WTC11 (cell line): Measurements from ENCODE around the gene EIF4G3. TPM values are rescaled to one million over a fixed set of nuclear protein-coding genes. Genes with fewer than 3 reads are reported as not detected.

Experiments
- ATAC-seq: fragments of 200-7000 bp; cut with Tn5 transposase; 2 replicates; pipeline ENCODE4 v1.10.0; 2021; ENCODE audit warnings: mild to moderate bottlenecking, moderate library complexity
- CTCF ChIA-PET: fragments of 300-600 bp; sonication (Branson Sonifier 250); formaldehyde crosslinking; loops from one replicate; lab custom pipeline; 2021; ENCODE audit warnings: antibody characterized with exemption; lab: Charles Lee
- POLR2A ChIA-PET: fragments of 350-600 bp; sonication (Branson Sonifier 250); formaldehyde crosslinking; loops from one replicate; lab custom pipeline; 2021; ENCODE audit warnings: antibody characterized with exemption; lab: Charles Lee
- DNase-seq: peaks from one replicate; pipeline ENCODE4 v3.0.0; 2021; ENCODE audit warnings: low spot score
- H3K27ac Mint-ChIP-seq: 2 replicates; pipeline ENCODE4 v1.8.0; 2021; ENCODE audit warnings: mixed read lengths
- H3K27me3 Mint-ChIP-seq: 2 replicates; pipeline ENCODE4 v1.8.0; 2021; ENCODE audit warnings: low read depth, mild to moderate bottlenecking, moderate library complexity, mixed read lengths
- H3K36me3 Mint-ChIP-seq: 2 replicates; pipeline ENCODE4 v1.8.0; 2021; ENCODE audit warnings: mixed read lengths
- H3K4me1 Mint-ChIP-seq: 2 replicates; pipeline ENCODE4 v1.8.0; 2022; ENCODE audit warnings: mixed read lengths
- H3K4me3 Mint-ChIP-seq: 2 replicates; pipeline ENCODE4 v1.8.0; 2021; ENCODE audit warnings: mild to moderate bottlenecking, moderate library complexity, mixed read lengths
- H3K9me3 Mint-ChIP-seq: 2 replicates; pipeline ENCODE4 v1.8.0; 2021; ENCODE audit warnings: mixed read lengths
- AR ChIP-seq: fragments of 250-450 bp; sonication (Bioruptor Pico); IDR thresholded peaks from 2 replicates; pipeline ENCODE4 v1.9.0; 2021; ENCODE audit warnings: mild to moderate bottlenecking
- ATF6 ChIP-seq: sonication (generic); formaldehyde crosslinking; IDR thresholded peaks from 2 replicates; pipeline ENCODE4 v1.8.1; 2023; ENCODE audit warnings: mild to moderate bottlenecking, missing genetic modification reagents
- CREM ChIP-seq: sonication (generic); formaldehyde crosslinking; IDR thresholded peaks from 2 replicates; pipeline ENCODE4 v1.8.1; 2022; ENCODE audit warnings: mild to moderate bottlenecking, missing genetic modification reagents, moderate library complexity
- CTCF ChIP-seq: fragments of 200-600 bp; IDR thresholded peaks from 2 replicates; pipeline ENCODE4 v1.8.0; 2022; ENCODE audit warnings: antibody characterized with exemption
- ERG ChIP-seq: fragments of 250-450 bp; sonication (Bioruptor Pico); IDR thresholded peaks from 2 replicates; pipeline ENCODE4 v1.8.0; 2021; ENCODE audit warnings: mild to moderate bottlenecking
- ESRRA ChIP-seq: sonication (generic); formaldehyde crosslinking; IDR thresholded peaks from 2 replicates; pipeline ENCODE4 v1.8.1; 2022; ENCODE audit warnings: mild to moderate bottlenecking, missing genetic modification reagents, borderline replicate concordance
- IRF1 ChIP-seq: sonication (generic); formaldehyde crosslinking; IDR thresholded peaks from 2 replicates; pipeline ENCODE4 v1.8.0; 2023; ENCODE audit warnings: missing genetic modification reagents
- JUN ChIP-seq: sonication (generic); formaldehyde crosslinking; IDR thresholded peaks from 2 replicates; pipeline ENCODE4 v1.8.0; 2023; ENCODE audit warnings: mild to moderate bottlenecking, missing genetic modification reagents
- MAX ChIP-seq: sonication (generic); formaldehyde crosslinking; IDR thresholded peaks from 2 replicates; pipeline ENCODE4 v1.8.0; 2022; ENCODE audit warnings: mild to moderate bottlenecking, missing genetic modification reagents
- OVOL2 ChIP-seq: fragments of 250-450 bp; sonication (Bioruptor Pico); IDR thresholded peaks from 2 replicates; pipeline ENCODE4 v1.9.0; 2021; ENCODE audit warnings: mild to moderate bottlenecking, borderline replicate concordance
- PREB ChIP-seq: sonication (generic); formaldehyde crosslinking; IDR thresholded peaks from 2 replicates; pipeline ENCODE4 v1.8.1; 2022; ENCODE audit warnings: mild to moderate bottlenecking, missing genetic modification reagents, moderate library complexity, borderline replicate concordance
- TCF7 ChIP-seq: sonication (generic); formaldehyde crosslinking; IDR thresholded peaks from 2 replicates; pipeline ENCODE4 v1.8.0; 2022; ENCODE audit warnings: mild to moderate bottlenecking, low read depth, missing genetic modification reagents, moderate library complexity
- USF2 ChIP-seq: sonication (generic); formaldehyde crosslinking; IDR thresholded peaks from 2 replicates; pipeline ENCODE4 v1.8.1; 2023; ENCODE audit warnings: mild to moderate bottlenecking, missing genetic modification reagents, moderate library complexity
- ZNF219 ChIP-seq: sonication (generic); formaldehyde crosslinking; IDR thresholded peaks from 2 replicates; pipeline ENCODE4 v1.8.0; 2023; ENCODE audit warnings: missing genetic modification reagents, mild to moderate bottlenecking, borderline replicate concordance
- ZNF263 ChIP-seq: sonication (generic); formaldehyde crosslinking; IDR thresholded peaks from 2 replicates; pipeline ENCODE4 v1.8.1; 2022; ENCODE audit warnings: low read depth, mild to moderate bottlenecking, moderate library complexity, missing genetic modification reagents
- ZNF317 ChIP-seq: sonication (generic); formaldehyde crosslinking; IDR thresholded peaks from 2 replicates; pipeline ENCODE4 v1.8.1; 2023; ENCODE audit warnings: low read depth, mild to moderate bottlenecking, moderate library complexity, missing genetic modification reagents, borderline replicate concordance
- total RNA-seq: library from RNA; stranded (reverse); gene quantifications from 3 replicates; pipeline ENCODE4 v1.2.3, GENCODE V29; 2021

Gene EIF4G3
- total RNA-seq, 1 experiment from 2014 or later = 77.7 TPM

- TF ChIP-seq ZNF317 (CRISPR knock-in tag) = no peak
- TF ChIP-seq AR (CRISPR knock-in tag) = no peak
- TF ChIP-seq CREM (CRISPR knock-in tag) = no peak
- TF ChIP-seq CTCF = no peak
- TF ChIP-seq OVOL2 (CRISPR knock-in tag) = no peak
- no peak for TF ChIP-seq MAX
- TF ChIP-seq ERG = no peak
- TF ChIP-seq JUN (CRISPR knock-in tag) = no peak
- no peak for TF ChIP-seq ESRRA (CRISPR knock-in tag)
- TF ChIP-seq, all 79 proteins: peak for 0
Observed at GRCh38 chr1:21164266-21164665, 12.4 kb downstream of the EIF4G3 start (continued).

GRCh38 chr1:21162740-21163464 is 13.8 kb downstream of the EIF4G3 start:
- TF ChIP-seq TCF7 (CRISPR knock-in tag) (no peak), ESRRA (CRISPR knock-in tag) (no peak), ATF6 (CRISPR knock-in tag) (no peak), ZNF219 (CRISPR knock-in tag) (no peak), IRF1 (no peak), PREB (CRISPR knock-in tag) (no peak), AR (CRISPR knock-in tag) (no peak), USF2 (CRISPR knock-in tag) (no peak), CREM (CRISPR knock-in tag) (no peak), ZNF263 (CRISPR knock-in tag) (no peak)
- TF ChIP-seq, all 79 proteins: peak for 0
- H3K4me1 Mint-ChIP-seq = peaks cover 3% of the 10 kb centered on the region; the same call in 1 of the 2 replicates
- ChIA-PET CTCF (interaction anchor here (1.5 kb wide), 1 partner anchor 32 kb away, joined by 5 read pairs; no protein-coding TSS in a partner anchor), POLR2A (no interaction called here)
- no peak overlapping the region for H3K4me3 Mint-ChIP-seq
- ATAC-seq = no peak
- no peaks in the 10 kb centered on the region for H3K27me3 Mint-ChIP-seq
- no peak overlapping the region for H3K27ac Mint-ChIP-seq
- peaks cover 37% of the 10 kb centered on the region for H3K36me3 Mint-ChIP-seq
- DNase-seq = no peak
- H3K9me3 Mint-ChIP-seq = no peaks in the 10 kb centered on the region
